Esophagus squamous epithelium (tissue), 4 donors: ENCODE results near the gene SARNP.

Source experiments
- POLR2A ChIP-seq, 4 donors: fragments of 450-650 bp; IDR thresholded peaks; one replicate each; pipeline ENCODE4 v1.6.1; 2017; ENCODE audit warnings: antibody characterized with exemption in 4 of 4, mild to moderate bottlenecking in 4 of 4, moderate library complexity in 3 of 4
- TF ChIP-seq, protein P1 (sequence below), 6 experiments: fragments of 450-650 bp in 4 of 6; fragments of 200-600 bp in 2 of 6; sonication (generic) in 2 of 6; IDR thresholded peaks; one replicate each; pipeline ENCODE4 v1.5.1; 2016 to 2019; ENCODE audit warnings: antibody characterized with exemption in 6 of 6, mild to moderate bottlenecking in 4 of 6, moderate library complexity in 4 of 6

DNA sequence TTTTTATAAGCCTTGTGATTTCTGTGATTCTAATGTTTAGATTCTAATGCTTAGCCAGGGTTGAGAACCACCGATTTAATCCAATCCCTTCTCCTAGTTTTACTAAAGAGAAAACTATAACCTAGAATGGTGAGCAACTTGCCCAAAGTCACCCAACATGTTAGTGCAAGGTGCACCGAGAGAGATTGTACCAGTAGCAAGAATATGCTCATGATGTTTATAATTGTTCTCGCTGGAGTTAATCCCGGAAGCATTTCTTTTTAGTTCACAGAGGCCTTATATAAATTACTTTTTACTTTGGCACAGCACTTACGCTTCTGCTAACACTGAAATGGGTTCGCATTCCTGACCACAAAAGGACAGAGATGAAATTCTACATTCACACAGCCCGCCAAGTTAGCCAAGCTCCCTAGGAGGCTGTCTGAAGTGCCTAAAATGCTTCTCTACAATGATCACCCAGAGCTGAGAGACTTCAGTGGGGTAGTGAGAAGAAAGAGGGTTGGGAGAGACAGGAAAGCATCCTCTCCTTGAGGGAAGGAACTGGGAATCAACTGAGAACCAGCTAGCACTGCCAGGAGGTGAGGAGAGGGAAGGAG, 102.3 kb downstream of the SARNP start:
- TF ChIP-seq POLR2A (IDR thresholded peaks at IDR 0.05): no peak
- TF ChIP-seq, protein P1, sequence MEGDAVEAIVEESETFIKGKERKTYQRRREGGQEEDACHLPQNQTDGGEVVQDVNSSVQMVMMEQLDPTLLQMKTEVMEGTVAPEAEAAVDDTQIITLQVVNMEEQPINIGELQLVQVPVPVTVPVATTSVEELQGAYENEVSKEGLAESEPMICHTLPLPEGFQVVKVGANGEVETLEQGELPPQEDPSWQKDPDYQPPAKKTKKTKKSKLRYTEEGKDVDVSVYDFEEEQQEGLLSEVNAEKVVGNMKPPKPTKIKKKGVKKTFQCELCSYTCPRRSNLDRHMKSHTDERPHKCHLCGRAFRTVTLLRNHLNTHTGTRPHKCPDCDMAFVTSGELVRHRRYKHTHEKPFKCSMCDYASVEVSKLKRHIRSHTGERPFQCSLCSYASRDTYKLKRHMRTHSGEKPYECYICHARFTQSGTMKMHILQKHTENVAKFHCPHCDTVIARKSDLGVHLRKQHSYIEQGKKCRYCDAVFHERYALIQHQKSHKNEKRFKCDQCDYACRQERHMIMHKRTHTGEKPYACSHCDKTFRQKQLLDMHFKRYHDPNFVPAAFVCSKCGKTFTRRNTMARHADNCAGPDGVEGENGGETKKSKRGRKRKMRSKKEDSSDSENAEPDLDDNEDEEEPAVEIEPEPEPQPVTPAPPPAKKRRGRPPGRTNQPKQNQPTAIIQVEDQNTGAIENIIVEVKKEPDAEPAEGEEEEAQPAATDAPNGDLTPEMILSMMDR (IDR thresholded peaks at IDR 0.05): no peak
